GM11168 (cell line): Measurements from ENCODE around the gene XRCC3.

Source experiments
- in situ Hi-C: fragments of 300-500 bp; cut with MboI; formaldehyde crosslinking; loops from one replicate; pipeline ENCODE4 v1.12.0; 2022; ENCODE audit warnings: low sequenced_read_pairs; ENCODE audit not compliant: unreplicated experiment

XRCC3 gene

GRCh38 chr14:103727313-103727980, 12.2 kb upstream of the XRCC3 start:
- in situ Hi-C loops: no loop called here

GRCh38 chr14:103726474-103726873, 11.2 kb upstream of the XRCC3 start:
- in situ Hi-C loops: no loop called here

DNA sequence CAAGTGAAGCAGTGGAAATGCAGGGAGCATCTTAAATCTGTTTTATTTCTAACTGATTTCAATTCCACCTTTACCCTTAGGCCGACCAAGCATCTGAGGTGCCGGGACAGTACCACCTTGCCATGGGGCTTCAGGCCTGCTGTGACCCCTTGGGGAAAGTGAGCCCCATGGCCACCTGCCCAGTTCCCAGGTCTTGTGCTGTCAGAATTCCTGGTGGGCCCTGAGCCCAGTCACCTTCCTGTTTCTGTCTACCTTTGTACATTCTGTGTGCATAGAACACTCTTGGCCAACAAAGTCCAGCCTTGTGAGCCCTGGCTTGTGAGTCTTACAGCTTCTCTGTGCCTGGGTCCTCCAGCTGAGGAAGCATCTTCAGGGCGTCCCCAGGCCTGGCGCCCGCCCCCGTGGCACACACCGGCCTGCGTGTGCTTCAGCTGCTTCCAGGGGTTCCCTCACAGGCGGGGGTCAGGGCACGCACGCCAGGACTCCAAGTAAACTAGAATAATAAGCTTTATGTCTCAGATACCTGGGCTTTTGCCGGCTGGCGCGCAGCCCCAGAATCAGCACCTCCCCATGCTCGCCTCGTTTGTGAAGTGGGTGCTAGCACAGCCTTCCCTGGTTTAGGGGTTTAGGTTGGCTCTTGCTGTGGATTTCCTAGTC, 10.6 kb upstream of the XRCC3 start:
- in situ Hi-C loops: no loop called here

DNA sequence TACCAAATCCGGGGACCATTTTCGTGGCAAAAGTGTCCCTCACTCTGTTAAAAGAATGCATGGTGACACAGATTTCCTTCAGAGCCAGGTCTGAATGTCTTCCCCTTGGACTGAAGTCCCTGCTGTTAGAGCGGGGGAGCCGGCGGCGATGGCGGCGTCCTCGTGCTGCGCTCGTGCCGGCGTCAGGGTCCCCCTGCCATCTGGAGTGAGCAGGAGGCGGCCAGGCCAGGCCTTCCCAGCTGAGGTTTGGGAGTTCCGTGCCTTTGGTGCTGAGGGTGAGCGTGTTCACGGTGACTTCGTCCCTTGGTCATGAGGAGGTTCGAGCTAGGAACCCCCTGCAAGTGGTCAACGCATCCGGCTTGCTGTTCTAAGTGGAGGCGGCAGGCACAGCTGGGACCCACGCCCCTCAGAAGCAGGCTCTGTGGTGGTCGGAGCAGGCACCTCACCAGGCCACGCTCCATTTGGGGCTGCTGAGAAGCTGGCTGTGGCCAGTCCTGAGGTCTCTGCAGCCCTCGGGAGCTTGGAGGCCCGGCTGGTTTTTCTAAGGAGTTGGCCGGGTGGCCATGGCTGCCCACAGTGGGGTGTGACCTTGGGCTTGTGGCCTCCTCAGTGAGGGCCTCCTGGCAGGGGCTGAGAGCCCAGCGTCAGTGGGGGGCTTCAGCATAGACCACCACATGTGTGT, 9.9 kb upstream of the XRCC3 start:
- in situ Hi-C loops: no loop called here

DNA sequence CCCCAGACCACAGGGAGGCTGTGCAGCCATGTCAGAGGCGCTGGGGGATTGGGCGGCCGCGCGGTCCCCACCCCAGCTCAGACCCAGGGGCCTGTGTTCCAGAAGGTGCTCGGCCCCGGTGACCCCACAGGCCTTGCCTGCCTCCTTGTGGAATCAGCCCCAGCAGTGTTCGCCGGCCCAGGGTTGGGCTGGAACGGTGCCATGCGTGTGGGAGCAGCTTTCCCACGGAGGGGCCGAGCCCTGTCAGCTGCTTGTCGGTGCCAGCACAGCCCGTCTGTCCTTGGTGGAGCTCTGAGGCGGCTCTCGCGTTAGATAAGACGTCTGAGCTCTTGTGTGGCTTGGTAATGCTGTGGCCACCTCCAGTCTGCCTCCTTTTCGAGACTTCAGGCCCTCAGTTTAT, 8.9 kb upstream of the XRCC3 start:
- in situ Hi-C loops: no loop called here

GRCh38 chr14:103723748-103724081, 8.5 kb upstream of the XRCC3 start:
- in situ Hi-C loops: no loop called here

DNA sequence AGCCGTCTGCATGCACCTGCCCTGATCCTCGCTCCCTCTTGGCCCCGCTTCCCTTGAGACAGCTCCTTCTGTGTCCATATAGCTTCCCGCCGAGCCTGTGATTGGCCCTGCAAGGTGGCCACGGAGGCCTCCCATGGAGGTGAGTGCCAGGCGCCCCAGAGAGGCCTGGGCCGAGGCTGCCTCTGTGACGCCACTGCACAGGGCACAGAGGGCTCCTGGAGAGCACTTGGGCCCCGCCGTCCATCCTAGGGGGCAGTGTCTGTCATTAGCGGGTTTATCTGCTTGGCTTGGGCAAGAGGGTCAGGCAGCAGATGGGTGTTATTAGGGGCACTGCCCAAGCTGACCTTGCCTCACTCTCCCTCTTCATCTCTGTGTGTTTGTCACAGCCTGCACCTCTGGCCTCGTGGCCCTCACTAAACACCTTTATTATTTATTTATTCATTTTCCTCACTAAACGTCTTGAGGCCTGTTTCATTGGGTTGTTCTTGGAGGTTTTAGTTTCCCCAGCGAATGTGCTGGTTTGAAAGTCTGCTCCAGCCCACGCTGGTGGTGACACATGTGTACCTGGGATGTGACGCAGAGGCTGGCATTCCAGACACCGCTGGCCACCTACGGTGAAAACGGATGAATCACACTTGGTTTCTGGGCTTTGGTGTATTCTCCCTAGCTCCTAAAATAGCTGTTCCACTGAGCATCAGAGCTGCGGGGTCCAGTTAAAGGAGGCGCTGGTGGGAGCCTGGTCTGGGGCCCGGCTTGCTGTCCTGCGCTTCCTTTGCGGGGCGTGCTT, 6.3 kb upstream of the XRCC3 start:
- in situ Hi-C loops: no loop called here

DNA sequence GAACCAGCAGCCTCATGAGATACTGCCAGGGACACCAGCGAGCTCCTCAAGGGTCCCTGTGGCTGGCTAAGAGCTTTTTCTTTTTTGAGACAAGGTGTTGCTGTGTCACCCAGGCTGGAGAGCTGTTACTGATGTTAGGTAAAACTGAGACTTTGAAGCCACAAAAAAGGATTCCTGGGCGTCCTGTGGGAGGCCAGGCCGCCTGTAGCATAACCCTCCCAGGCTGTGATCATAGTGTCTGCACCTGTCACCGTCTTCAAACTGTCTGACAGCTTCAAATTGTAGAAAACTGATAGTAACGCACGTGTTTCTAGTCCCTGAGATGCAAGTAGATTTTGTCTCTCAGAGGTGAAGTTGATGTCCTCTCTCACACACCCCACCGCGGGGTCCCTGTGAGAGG, 4.5 kb upstream of the XRCC3 start:
- in situ Hi-C loops: no loop called here

- in situ Hi-C loops: no loop called here
Observed at GRCh38 chr14:103718572-103718971, 3.3 kb upstream of the XRCC3 start.

- in situ Hi-C loops: no loop called here
Observed at GRCh38 chr14:103716899-103717411, 1.7 kb upstream of the XRCC3 start.

GRCh38 chr14:103716091-103716801, 995 bp upstream of the XRCC3 start:
- in situ Hi-C loops: no loop called here

DNA sequence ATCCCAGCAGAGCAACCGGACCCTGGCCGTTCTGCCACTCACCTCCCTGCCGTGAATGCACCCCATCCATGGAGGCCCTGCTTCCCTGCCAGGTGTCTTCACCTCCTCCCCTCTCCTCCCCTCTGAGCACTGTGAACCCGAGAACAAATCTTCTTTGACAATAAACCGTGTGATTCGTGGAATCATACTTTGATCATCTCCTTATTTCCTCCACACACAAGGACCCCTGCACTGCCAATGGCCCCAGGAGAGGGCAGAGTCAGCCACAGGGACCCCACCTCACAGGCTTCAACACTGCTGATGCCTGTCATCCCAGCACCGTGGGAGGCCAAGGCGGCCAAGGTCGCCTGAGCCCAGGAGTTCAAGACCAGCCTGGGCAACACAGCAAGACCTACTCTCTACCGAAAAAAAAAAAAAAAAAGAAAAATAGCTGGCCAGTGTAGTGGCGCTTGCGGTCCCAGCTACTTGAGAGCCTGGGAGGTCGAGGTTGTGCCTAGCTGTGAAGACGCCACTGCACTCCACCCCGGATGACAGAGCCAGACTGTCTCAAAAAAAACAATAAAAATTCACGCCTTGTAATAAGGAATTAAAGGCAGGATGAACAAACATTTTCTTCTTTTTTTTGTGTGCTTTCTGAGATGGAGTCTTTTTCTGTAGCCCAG, 1.1 kb downstream of the XRCC3 start:
- in situ Hi-C loops: no loop called here

DNA sequence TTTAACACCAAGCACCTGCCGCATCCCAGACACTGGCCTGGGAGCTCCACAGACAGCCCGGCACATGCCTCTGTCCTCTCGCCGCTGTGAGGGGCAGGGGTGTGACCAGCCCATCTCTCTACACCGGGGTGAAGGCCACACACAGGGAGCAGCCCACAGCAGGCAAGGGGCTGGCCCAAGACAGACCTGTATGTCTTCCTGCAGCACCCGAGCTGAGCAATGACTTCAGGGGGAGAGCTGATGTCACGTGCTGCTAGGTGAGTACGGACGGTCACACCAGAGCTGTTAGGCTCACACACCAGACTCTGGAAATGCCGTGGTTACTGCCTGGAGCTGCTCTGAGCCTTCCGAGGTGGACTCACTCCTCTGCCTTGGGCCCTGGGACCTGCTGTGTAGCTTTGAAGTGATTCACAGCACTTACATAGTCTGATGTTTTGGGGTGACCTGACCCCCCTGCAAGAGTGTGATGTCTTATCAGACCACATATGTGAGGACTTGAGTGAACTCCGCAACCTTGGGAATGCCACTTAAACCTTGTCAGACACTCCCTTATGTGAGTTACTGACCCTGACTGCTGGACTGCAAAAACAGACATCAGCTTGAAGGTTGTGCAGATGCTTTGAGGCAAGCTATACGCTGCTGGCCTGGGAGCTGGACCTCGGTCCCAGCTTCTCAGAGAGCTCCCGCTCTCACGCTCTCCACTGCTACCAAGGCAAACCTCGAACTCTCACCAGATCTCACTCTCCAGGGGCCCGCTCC, 1.8 kb downstream of the XRCC3 start:
- in situ Hi-C loops: no loop called here

- in situ Hi-C loops: no loop called here
Observed at GRCh38 chr14:103712633-103713247, 2.5 kb downstream of the XRCC3 start.

- in situ Hi-C loops: no loop called here
Observed at GRCh38 chr14:103711516-103712431, 3.5 kb downstream of the XRCC3 start.

GRCh38 chr14:103710771-103711377, 4.4 kb downstream of the XRCC3 start:
- in situ Hi-C loops: no loop called here

DNA sequence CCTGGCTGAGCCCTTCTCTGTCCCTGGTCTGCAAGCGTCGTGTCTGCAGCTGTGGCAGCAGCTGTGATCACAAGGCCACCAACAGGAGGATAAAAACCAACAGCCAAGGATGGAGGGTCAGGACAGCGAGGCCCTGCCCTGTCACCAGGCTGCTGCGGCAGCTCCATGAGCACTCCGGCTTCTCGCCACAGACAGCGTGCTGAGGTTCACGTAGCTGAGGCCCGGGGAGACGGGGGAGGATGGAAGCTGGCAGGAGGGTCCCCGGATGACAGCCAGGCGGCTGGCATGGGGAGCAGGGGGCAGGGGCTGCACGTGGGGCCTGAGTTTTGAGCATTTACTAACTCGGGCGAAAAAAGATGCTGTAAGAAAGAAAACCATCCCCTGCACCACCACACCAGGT, 5.4 kb downstream of the XRCC3 start:
- in situ Hi-C loops: no loop called here
